IPS DF 4.7 (cell line): ENCODE measurements around the gene MBD3L5.
"Not testable (repeated sequence)": the region's sequence is repeated elsewhere in the genome, so short reads cannot be mapped to it uniquely, and the experiment has no call there.

Experiments used
- DNase-seq: peaks from one replicate; pipeline ENCODE4 v3.0.0-alpha.2; 2013; ENCODE audit warnings: low spot score; ENCODE audit errors: extremely low read depth

Gene MBD3L5

GRCh38 chr19:7030278-7030677 lies at the start of gene MBD3L5:
MBD3L5 (plus strand) TSS chr19:7030578; CDS start chr19:7030612, 34 bp downstream.
- DNase-seq = not testable (repeated sequence)

GRCh38 chr19:6983448-6983847 lies 46.9 kb upstream of the MBD3L5 start:
- no peak for DNase-seq

GRCh38 chr19:6987850-6988249 lies 42.5 kb upstream of the MBD3L5 start:
- no peak for DNase-seq

- no peak for DNase-seq
Observed at GRCh38 chr19:6988257-6988656, 42.1 kb upstream of the MBD3L5 start.

- no peak for DNase-seq
Observed at GRCh38 chr19:6995054-6995453, 35.3 kb upstream of the MBD3L5 start.

GRCh38 chr19:6996810-6997209 lies 33.6 kb upstream of the MBD3L5 start:
- DNase-seq = no peak

GRCh38 chr19:6997679-6998445 lies 32.5 kb upstream of the MBD3L5 start:
- DNase-seq = no peak

GRCh38 chr19:6999933-7000332 lies 30.4 kb upstream of the MBD3L5 start:
- DNase-seq = no peak

GRCh38 chr19:7000333-7000732 lies 30.0 kb upstream of the MBD3L5 start:
- DNase-seq = no peak

- no peak for DNase-seq
Observed at GRCh38 chr19:7000816-7001215, 29.6 kb upstream of the MBD3L5 start.

- no peak for DNase-seq
Observed at GRCh38 chr19:7004313-7004931, 26.0 kb upstream of the MBD3L5 start.

- no peak for DNase-seq
Observed at GRCh38 chr19:7006135-7006704, 24.2 kb upstream of the MBD3L5 start.

GRCh38 chr19:7007859-7008258 lies 22.5 kb upstream of the MBD3L5 start:
- DNase-seq = no peak

GRCh38 chr19:7010722-7011593 lies 19.4 kb upstream of the MBD3L5 start:
- no peak for DNase-seq

GRCh38 chr19:7013678-7014077 lies 16.7 kb upstream of the MBD3L5 start:
- no peak for DNase-seq

GRCh38 chr19:7018828-7019227 lies 11.6 kb upstream of the MBD3L5 start:
- DNase-seq = no peak

GRCh38 chr19:7021331-7021730 lies 9.0 kb upstream of the MBD3L5 start, which contains the start of gene MBD3L2B:
MBD3L2B (minus strand) TSS chr19:7021431; CDS start chr19:7021397, 34 bp downstream.
- not testable (repeated sequence) for DNase-seq

GRCh38 chr19:7028790-7029189 lies 1.6 kb upstream of the MBD3L5 start:
- DNase-seq = not testable (repeated sequence)

- not testable (repeated sequence) for DNase-seq
Observed at GRCh38 chr19:7040079-7040478, 9.7 kb downstream of the MBD3L5 start, which contains the start of gene MBD3L4. MBD3L4 (minus strand) TSS chr19:7040179; CDS start chr19:7040144, 35 bp downstream.

GRCh38 chr19:7041563-7041962 lies 11.2 kb downstream of the MBD3L5 start:
- not testable (repeated sequence) for DNase-seq

GRCh38 chr19:7049021-7049420 lies 18.6 kb downstream of the MBD3L5 start, which contains the start of gene MBD3L2:
MBD3L2 (plus strand) TSS chr19:7049321; CDS start chr19:7049374, 53 bp downstream.
- DNase-seq = not testable (repeated sequence)
